ENCODE measurements around the gene HAUS2. TPM values are rescaled to one million over a fixed set of nuclear protein-coding genes. Genes with fewer than 3 reads are reported as not detected.

Gene HAUS2
- total and polyA plus RNA-seq, 10 of the 15 experiments (the other 5 are each of a cell fraction or from before 2014, with no cell fraction given), result 28.7 to 59.3 (median 40.6) TPM

- TF ChIP-seq BCL3 (IDR thresholded peaks at IDR 0.05; ENCODE audit: borderline replicate concordance, insufficient read depth, low read depth, low read length, poor library complexity, severe bottlenecking) (no peak), IKZF1 (conservative IDR thresholded peaks at IDR 0.05) (peak; percentile 56), BACH1 (IDR thresholded peaks at IDR 0.05; ENCODE audit: borderline replicate concordance) (peak; percentile 58; the same call in 1 of the 2 replicates), POLR2AphosphoS5 (IDR thresholded peaks at IDR 0.05; ENCODE audit: low read length) (peak; percentile 73), ZBTB33 (IDR thresholded peaks at IDR 0.05) (no peak), NBN (IDR thresholded peaks at IDR 0.05) (no peak), NR2F1 (conservative IDR thresholded peaks at IDR 0.05) (0 out of 2 replicates have a peak, but pooled peaks have one; percentile 15), IRF4 (IDR thresholded peaks at IDR 0.05; ENCODE audit: low read depth, low read length) (no peak), RELB (IDR thresholded peaks at IDR 0.05; ENCODE audit: low read depth) (0 out of 2 replicates have a peak, but pooled peaks have one; percentile 8), ZNF207 (IDR thresholded peaks at IDR 0.05; ENCODE audit: borderline replicate concordance) (0 out of 2 replicates have a peak, but pooled peaks have one; percentile 1), NRF1 (conservative IDR thresholded peaks at IDR 0.05; ENCODE audit: low read depth, low read length) (0 out of 2 replicates have a peak, but pooled peaks have one; percentile 27)
These were observed 26.8 kb downstream of the HAUS2 start, which contains the start of gene STARD9 (continued) for GRCh38 chr15:42575188-42576039.
